Measurements from ENCODE around the gene ADGRA3. TPM values are rescaled to one million over a fixed set of nuclear protein-coding genes. Genes with fewer than 3 reads are reported as not detected.

ADGRA3 gene
- polyA plus RNA-seq, 1 of the 3 experiments (the other 2 are of a cell fraction), result 11.8 TPM

GRCh38 chr4:22454216-22454838 lies 61.5 kb downstream of the ADGRA3 start (continued):
- no peak for TF ChIP-seq USF2 (IDR thresholded peaks at IDR 0.05; ENCODE audit: borderline replicate concordance, low read depth, low read length)
- TF ChIP-seq RCOR1 (IDR thresholded peaks at IDR 0.05; ENCODE audit: low read length), result no peak

- CTCF ChIA-PET, result interaction anchor here (2.5 kb wide), 1 partner anchor 10 kb away, joined by 11 read pairs; no protein-coding TSS in a partner anchor
- H3K79me2 ChIP-seq (ENCODE audit: insufficient read depth), result no peaks in the 10 kb centered on the region
- WGBS (ENCODE audit: low lambda C conversion rate), result 97% methylated on average over 6 of the region's 6 CpGs
Measured at GRCh38 chr4:22444813-22445212, 71.1 kb downstream of the ADGRA3 start.

More at GRCh38 chr4:22444813-22445212, 71.1 kb downstream of the ADGRA3 start:
- POLR2A ChIA-PET, result no interaction called here
- no peaks in the 10 kb centered on the region for H3K4me1 ChIP-seq (ENCODE audit: control insufficient read depth in 1 of 2, insufficient read depth in 2 of 2, low read depth in 1 of 2, low read length in 1 of 2)
- no peaks in the 10 kb centered on the region for H3K9me3 ChIP-seq
- no peaks in the 10 kb centered on the region for H3K27me3 ChIP-seq (ENCODE audit: insufficient read depth)
- no peaks in the 10 kb centered on the region for H3F3A ChIP-seq (replicated peaks; ENCODE audit: insufficient read depth)
- TF ChIP-seq GATA2 (CRISPR knock-in tag; IDR thresholded peaks at IDR 0.05) (no peak), NRF1 (IDR thresholded peaks at IDR 0.05; ENCODE audit: low read depth, low read length) (no peak), ZBTB33 (IDR thresholded peaks at IDR 0.05; ENCODE audit: borderline replicate concordance, low read depth) (no peak), FOXJ3 (CRISPR knock-in tag; IDR thresholded peaks at IDR 0.05) (no peak), MEF2A (IDR thresholded peaks at IDR 0.05; ENCODE audit: borderline replicate concordance, low read depth) (no peak), IRF3 (IDR thresholded peaks at IDR 0.05; ENCODE audit: low read depth, low read length) (no peak), USF2 (IDR thresholded peaks at IDR 0.05; ENCODE audit: borderline replicate concordance, low read depth, low read length) (no peak), FOSL2 (IDR thresholded peaks at IDR 0.05; ENCODE audit: borderline replicate concordance, low read depth) (no peak), EZH2phosphoT487 (IDR thresholded peaks at IDR 0.05; ENCODE audit: borderline replicate concordance, low read depth) (no peak), RXRA (IDR thresholded peaks at IDR 0.05; ENCODE audit: borderline replicate concordance, low read depth) (no peak), EP300 (IDR thresholded peaks at IDR 0.05; ENCODE audit: borderline replicate concordance in 1 of 2, low read depth in 1 of 2, low read length in 1 of 2) (no peak)
- H4K20me1 ChIP-seq (ENCODE audit: insufficient read depth), result no peaks in the 10 kb centered on the region
- no peak overlapping the region for H3K9ac ChIP-seq
- no peak overlapping the region for H3K27ac ChIP-seq (ENCODE audit: low read depth in 2 of 2, low read length in 1 of 2)
- no peak for DNase-seq
- no peak overlapping the region for H2AFZ ChIP-seq (ENCODE audit: low read depth)
- peaks cover 23 to 55% of the 10 kb centered on the region in 2 experiments for H3K36me3 ChIP-seq (replicated peaks in 1 of 2; ENCODE audit: control insufficient read depth in 1 of 2, insufficient read depth in 2 of 2, low read length in 1 of 2)
- H3K4me3 ChIP-seq (ENCODE audit: low read depth in 2 of 2, low read length in 1 of 2), result no peak overlapping the region
- no peak overlapping the region for H3K4me2 ChIP-seq
- no peaks in the 10 kb centered on the region for H3K9me2 ChIP-seq
